LNCaP clone FGC (cell line): ENCODE results near the gene CCDC187.

Source experiments
- DNase-seq: peaks from one replicate; pipeline ENCODE4 v3.0.0-alpha.2; 2011; ENCODE audit warnings: low read depth
- H3K4me3 ChIP-seq: 2 replicates; pipeline ENCODE4 v1.5.1; 2011; ENCODE audit warnings: mild to moderate bottlenecking, low read depth, low read length, control low read depth
- CTCF ChIP-seq: IDR thresholded peaks from 2 replicates; pipeline ENCODE4 v1.5.1; 2012; ENCODE audit warnings: mild to moderate bottlenecking; ENCODE audit not compliant: control insufficient read depth, insufficient read depth; ENCODE audit errors: extremely low read depth

The CCDC187 gene

GRCh38 chr9:136255896-136256890 is 47.7 kb downstream of the CCDC187 start:
- no peak for DNase-seq
- H3K4me3 ChIP-seq = no peak overlapping the region
- peak; percentile 33 for TF ChIP-seq CTCF

- no peak for TF ChIP-seq CTCF
- no peak overlapping the region for H3K4me3 ChIP-seq
- DNase-seq = no peak
Measured at GRCh38 chr9:136255166-136255538, 48.7 kb downstream of the CCDC187 start.

- TF ChIP-seq CTCF = no peak
- no peak overlapping the region for H3K4me3 ChIP-seq
- no peak for DNase-seq
Measured at GRCh38 chr9:136254381-136255165, 49.3 kb downstream of the CCDC187 start.

GRCh38 chr9:136253246-136254130 is 50.4 kb downstream of the CCDC187 start:
- no peak overlapping the region for H3K4me3 ChIP-seq
- TF ChIP-seq CTCF = no peak
- no peak for DNase-seq

GRCh38 chr9:136252846-136253245 is 51.0 kb downstream of the CCDC187 start:
- no peak overlapping the region for H3K4me3 ChIP-seq
- TF ChIP-seq CTCF = no peak
- no peak for DNase-seq

GRCh38 chr9:136252281-136252680 is 51.6 kb downstream of the CCDC187 start:
- no peak overlapping the region for H3K4me3 ChIP-seq
- no peak for DNase-seq
- no peak for TF ChIP-seq CTCF
